Stimulated activated CD4-positive, alpha-beta T cell treated with anti-CD3 and anti-CD28 coated beads, Interleukin-4, amount 100 ng/mL, for 4 hours (primary cell): Measurements from ENCODE around the gene PTPRK.

ENCODE experiments used
- DNase-seq, 2 experiments: peaks; one replicate each; pipeline ENCODE4 v3.0.0-alpha.2; 2020

PTPRK gene

GRCh38 chr6:128118401-128118800 is 402.0 kb downstream of the PTPRK start:
- no peak for DNase-seq

GRCh38 chr6:128117916-128118315 is 402.5 kb downstream of the PTPRK start:
- no peak for DNase-seq

GRCh38 chr6:128114164-128114563 is 406.2 kb downstream of the PTPRK start:
- DNase-seq: no peak

DNA sequence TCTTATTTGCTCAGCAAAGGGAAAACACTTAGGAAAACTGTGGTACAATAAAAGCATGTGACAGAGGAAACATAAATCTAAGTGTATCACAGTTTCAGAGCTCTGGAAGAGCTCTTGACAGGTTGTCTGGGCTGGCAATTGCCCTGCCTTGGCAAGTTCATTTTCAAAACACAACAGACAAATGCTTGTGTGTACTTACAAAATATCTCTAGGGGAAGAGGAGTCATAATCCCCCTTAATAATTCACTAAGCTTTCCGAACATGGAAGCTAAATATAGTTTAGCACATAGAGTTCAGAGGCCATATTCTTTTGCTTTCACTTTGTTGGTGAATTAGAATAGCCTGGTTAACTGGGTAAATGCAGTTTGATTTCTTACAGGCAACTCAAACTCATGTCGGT is 407.9 kb downstream of the PTPRK start:
- no peak for DNase-seq

- DNase-seq: no peak
Observed at GRCh38 chr6:128111096-128111495, 409.3 kb downstream of the PTPRK start.

DNA sequence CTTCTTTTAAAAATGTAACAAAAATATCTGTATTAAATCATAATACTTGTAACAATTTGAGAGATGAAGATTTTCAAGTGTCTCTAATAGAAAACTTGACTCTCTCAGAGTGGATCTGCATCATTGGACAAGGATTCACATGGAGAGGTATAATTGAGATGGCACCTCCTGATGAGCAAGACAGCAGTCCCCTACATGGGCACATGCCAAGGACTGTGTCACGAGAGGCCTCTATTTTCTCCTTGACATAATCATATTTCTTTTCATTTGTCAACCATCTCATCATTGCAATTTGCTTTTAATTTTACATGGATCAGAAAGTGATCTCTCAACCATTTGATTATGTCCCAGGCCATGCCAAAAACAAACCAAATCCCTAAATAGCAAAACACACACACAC is 412.7 kb downstream of the PTPRK start:
- no peak for DNase-seq

GRCh38 chr6:128099571-128100197 is 420.7 kb downstream of the PTPRK start:
- DNase-seq: no peak

- DNase-seq: no peak
Observed at GRCh38 chr6:128098000-128098581, 422.3 kb downstream of the PTPRK start.

- no peak for DNase-seq
Observed at GRCh38 chr6:128097009-128097408, 423.4 kb downstream of the PTPRK start.

GRCh38 chr6:128095362-128095761 is 425.0 kb downstream of the PTPRK start:
- no peak for DNase-seq

GRCh38 chr6:128079021-128079420 is 441.4 kb downstream of the PTPRK start:
- no peak for DNase-seq

GRCh38 chr6:128078276-128078675 is 442.1 kb downstream of the PTPRK start:
- DNase-seq: no peak

DNA sequence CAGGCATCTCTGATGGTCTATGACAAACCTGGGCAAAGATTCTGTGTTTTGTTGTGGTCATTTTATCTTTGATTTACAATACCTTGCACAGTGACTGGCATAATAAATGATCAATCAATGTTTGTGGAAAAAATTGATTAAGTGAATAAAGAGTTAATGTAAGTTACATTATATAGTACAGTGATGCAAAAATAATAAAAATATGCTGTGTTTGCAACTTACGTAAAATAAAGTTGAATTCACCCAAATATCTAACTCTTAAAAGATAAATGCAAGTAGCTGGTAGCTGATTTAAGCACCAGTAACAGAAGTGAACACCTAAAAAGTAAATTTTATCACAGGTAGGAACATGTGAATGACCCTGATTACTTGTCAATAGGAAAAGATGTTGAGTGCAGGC is 443.6 kb downstream of the PTPRK start:
- no peak for DNase-seq

- no peak for DNase-seq
Observed at GRCh38 chr6:128074567-128074966, 445.8 kb downstream of the PTPRK start.

DNA sequence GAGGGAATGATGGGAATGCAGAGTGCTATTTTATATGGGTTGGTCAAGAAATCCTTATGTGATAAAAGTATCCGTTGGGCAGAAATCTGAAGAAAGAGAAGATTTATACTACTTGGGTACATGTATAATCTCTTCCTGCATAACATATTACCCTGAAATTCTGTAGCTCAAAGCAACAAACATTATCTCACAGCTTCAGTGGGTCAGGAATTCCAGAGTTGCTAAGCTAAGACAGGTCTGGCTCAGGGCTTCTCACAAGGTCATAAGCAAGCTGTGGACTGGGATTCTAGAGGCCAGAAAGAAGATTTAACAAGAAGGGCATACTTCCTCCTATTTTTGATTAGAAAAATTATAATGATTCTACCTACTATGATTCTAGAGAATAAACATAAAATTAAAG is 447.0 kb downstream of the PTPRK start:
- DNase-seq: no peak

GRCh38 chr6:128071212-128071611 is 449.2 kb downstream of the PTPRK start:
- DNase-seq: no peak

- DNase-seq: no peak
Observed at GRCh38 chr6:128070406-128070805, 450.0 kb downstream of the PTPRK start.

- no peak for DNase-seq
Observed at GRCh38 chr6:128069188-128069587, 451.2 kb downstream of the PTPRK start.

- DNase-seq: no peak
Observed at GRCh38 chr6:128068119-128068479, 452.3 kb downstream of the PTPRK start.

DNA sequence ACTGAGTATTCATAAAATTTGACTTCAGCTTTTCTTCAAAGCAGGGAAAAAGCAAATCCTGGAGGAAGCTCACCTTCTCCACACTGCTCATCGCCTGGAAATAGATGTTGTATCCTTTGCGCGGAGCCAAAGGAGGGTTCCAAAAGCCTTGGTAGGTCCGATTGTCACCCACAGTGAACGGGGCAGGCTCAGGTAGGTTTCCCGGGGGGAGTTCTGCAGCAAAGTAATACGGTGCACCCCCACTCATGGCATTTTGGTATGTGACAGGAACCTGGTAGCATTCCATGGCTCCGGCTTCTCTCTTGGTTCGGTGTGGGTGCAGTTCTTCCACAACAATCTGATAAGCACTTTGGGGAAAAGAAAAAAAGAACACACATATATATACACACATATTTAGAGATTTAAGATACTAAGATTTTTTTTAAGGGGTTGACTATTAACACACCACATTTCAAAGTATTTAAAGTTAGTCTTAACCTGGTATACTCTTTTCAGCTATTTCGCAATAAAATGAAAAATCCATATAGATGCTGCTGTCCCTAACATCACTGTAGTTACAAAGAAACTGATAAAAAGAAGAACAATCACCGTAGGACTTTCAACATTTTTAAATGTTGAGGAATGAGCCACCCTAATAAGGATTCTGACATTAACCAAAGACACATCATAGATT is 452.8 kb downstream of the PTPRK start:
- no peak for DNase-seq

DNA sequence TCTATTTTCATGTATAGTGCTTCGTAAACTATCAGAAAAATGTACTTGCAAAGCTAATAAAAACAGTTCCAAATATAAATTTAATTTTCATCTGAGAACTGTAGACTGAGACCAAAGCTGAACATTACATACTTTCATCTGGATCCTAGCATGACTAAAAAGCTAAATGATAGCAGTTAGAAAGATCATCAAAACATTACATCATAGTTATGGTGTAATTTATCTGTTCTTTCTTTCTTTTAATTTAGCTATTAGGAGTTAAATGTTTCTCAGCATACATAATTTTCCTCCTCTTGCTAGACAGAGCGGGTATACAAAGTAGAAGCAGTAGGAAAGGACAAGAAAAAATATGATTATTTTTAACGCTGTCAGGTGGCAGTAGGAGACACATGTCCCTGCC is 455.3 kb downstream of the PTPRK start:
- no peak for DNase-seq

DNA sequence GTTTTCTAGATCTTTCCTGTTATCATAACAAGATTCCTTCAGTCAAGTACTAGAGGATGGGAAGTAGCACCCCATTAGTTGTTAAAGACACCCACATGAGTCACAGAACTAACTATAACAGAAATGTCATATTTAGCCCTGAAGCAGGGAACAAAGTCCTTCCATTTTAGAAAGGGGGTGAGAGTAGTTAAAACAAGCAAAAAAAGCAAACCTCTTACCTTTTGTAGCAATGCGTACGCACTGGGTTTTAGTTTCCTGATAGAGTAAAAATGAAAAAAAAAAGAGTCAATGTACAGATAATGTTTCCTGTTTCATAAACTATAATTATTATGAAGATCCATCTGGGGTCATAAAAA is 455.9 kb downstream of the PTPRK start:
- DNase-seq: no peak

DNA sequence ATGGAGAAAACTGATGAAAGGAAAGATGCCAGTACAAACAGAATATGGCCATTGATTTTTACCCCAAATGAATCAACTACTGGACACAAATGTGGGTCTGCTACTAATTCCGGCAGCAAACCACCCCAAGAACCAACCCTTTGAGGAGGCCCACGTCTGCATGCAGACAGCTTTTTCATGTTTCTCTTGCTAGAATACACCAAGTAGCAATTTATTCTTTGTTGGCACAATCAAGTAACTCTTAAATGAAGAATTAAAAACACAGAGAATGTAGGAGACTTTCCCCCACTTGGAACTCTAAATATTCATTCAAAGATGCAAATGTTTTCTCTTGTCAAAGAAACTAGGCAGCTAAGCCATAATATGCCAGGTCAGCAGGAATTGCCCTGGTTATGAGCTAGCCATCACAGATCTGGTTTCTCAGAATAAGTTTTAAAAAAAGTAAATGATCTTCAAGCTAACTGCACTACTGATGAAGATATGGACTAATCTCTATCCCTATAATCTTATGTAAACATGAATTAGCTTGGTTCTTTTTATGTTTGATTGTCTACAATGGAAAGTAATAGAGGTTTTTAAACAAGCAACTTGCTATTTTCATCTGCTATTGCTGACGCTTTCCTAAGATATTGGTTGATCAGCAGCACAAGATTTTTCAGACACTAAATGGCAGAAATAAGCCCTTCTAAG is 456.4 kb downstream of the PTPRK start:
- DNase-seq: no peak
